GM18858 (cell line): ENCODE results near the gene DEPDC5.

Experiments
- ATAC-seq: cut with Tn5 transposase; IDR thresholded peaks from one replicate; pipeline ENCODE4 v1.9.1; 2021; ENCODE audit not compliant: unreplicated experiment

DEPDC5 gene

GRCh38 chr22:31921106-31921505 is 167.3 kb downstream of the DEPDC5 start:
- ATAC-seq = no peak

- no peak for ATAC-seq
Observed at GRCh38 chr22:31922534-31922933, 168.7 kb downstream of the DEPDC5 start.

- no peak for ATAC-seq
Observed at GRCh38 chr22:31923136-31923535, 169.3 kb downstream of the DEPDC5 start.

DNA sequence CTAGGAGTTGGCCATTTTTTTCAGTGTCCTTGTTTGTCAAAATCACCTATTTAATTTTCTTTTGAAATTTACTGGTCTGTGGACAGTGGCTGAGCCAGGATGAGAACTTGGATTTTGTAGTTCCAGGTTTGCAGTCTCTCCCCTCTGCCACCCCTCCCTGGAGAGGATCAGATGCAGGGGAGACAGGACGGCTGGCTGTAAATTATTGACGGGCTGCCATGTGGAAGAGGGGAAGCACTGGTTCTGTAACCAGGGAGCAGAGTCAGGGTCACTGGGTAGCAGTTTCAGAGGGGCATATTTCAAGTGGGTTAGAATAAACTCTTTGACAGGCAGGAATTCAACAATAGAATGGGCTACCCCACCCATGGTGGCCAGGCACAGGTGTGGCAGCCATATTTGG is 169.9 kb downstream of the DEPDC5 start:
- no peak for ATAC-seq

- no peak for ATAC-seq
Observed at GRCh38 chr22:31925056-31925455, 171.2 kb downstream of the DEPDC5 start.

DNA sequence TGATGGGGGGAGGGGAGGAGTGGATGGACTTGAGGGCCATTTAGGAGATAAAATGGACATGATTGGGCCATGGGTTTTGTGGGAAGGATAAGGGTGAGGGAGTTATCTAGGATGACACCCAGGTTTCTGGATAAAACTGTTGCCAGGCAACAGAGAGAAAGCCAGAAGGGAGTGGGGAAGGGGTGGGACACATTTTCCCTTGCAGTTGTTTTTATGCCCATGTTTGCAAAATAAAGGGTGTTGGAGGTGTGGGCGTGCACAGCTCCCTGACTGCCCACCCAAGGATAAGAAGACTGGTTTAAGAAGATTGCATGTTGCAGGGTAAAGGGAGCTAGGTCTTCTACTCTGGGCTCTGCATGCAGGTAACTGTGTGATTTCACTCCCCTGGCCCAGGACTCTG is 172.2 kb downstream of the DEPDC5 start:
- no peak for ATAC-seq

DNA sequence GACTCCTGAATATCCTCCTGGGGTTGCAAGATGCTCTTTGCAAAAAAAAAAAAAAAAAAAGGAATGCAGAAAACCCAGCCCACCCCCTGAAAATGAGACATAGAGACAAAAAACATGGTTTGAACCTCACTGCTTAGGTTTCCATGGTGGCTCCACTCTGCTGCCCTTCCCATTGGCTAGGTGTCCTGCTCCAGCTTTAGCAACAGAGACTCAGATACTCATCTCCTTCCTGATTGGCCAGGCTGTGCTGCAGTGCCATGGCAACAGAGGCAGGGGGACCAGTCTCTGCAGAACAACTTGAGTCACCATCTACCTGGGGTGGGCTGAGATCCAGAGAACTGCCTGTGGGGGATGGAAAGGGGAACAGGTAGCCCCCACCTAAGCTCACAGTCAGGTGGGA is 173.2 kb downstream of the DEPDC5 start:
- no peak for ATAC-seq

DNA sequence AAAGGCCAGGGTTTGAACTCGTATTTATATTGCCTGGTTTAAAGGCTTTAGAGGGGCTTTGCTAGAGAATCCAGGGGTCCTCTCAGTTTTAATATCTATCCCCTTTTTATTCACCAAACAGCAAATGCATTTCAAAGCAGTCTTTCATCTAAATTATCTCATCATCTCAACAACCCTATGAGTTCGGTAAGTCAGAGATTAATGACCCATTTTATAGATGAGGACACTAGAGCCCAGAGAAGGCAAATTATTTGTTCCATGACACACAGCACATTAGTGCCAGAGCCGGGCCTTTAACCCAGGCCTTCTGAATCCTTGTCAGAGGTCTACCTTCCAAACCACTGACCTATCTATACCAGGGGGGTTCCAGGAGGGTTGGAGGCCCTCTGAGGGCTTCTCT is 173.7 kb downstream of the DEPDC5 start:
- ATAC-seq = no peak

- no peak for ATAC-seq
Observed at GRCh38 chr22:31929167-31929930, 175.5 kb downstream of the DEPDC5 start.

DNA sequence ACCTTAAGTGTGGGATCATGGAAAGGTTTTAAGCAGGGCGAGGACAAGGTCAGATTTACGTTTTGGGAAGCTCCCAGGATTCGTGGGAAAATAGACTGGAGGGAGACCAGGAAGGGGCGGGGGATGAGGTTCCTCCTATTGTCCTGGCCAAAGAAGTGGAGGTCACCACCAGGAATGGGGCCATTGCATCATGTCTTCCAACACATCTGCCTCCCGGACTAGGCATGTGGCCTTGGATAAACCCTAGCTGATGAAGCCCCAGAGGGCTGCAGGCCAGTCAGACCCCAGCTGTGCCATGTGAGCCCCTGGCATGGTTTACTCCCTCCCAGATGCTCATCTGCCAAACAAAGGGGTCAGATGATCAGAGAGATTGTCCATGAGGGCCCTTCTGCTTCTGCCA is 179.0 kb downstream of the DEPDC5 start:
- no peak for ATAC-seq

- no peak for ATAC-seq
Observed at GRCh38 chr22:31933406-31933805, 179.6 kb downstream of the DEPDC5 start.

DNA sequence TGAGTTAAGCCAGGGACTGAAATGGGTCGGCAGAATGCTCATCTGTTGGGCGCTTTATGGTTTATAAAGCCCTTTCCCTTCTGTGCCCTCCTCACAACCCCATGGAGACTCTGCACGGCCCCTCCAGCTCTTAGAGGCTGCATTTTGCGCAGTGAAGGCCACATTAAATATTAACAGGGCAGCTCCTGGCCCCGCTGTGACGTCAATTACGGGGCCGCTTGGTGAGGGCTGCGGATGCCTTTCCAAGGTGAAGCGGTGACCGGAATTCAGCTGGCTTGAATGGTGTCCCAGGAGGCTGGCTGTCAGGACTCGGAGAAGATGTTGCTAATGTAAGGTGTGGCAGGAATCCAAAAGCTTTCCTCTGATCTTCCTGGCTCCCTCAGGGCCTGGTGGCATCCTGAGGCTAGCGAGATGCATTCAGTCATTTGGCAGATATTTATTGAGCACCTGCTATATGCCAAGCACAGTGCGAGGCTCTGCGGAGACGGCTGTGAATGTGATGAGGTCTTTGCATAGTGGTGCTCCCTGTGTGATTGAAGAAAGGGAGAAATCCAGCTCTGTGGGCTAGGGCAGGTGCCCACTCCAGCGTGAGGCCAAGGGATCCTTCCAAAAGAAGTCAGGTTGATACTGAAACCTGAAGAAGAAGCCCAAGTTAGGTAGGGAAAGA is 180.1 kb downstream of the DEPDC5 start:
- no peak for ATAC-seq

DNA sequence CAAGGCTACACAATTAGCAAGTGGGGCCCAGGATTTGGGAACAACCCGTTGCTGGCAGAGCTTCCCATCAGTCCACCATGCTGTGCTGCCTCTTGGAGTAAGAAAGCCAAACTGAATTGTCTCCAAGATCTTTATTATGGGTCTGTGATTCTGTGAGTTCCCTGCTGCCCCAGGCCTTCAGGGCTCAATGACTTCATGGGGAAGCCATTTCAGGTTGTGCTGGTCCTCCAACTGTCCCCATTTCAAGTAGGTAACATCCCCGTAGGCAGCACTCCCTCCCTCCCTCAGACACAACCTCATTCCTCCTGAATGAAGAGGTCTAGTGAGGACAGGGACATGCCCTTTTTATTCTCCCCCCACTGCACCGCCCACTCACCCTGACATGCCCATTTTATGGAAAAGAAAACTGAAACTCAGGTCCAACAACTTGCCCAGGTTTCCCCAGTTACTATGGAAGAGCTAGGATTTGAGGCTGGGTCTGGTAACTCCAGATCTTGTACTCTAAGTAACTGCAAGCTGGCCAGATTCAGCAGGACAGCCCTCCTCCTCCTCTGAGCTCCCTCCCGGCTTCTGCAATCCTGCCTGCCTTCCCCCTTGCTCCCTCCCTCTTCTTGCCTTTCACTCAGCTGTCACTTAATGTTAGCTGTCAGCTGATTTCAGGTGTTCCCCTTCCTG is 182.3 kb downstream of the DEPDC5 start:
- ATAC-seq = no peak

DNA sequence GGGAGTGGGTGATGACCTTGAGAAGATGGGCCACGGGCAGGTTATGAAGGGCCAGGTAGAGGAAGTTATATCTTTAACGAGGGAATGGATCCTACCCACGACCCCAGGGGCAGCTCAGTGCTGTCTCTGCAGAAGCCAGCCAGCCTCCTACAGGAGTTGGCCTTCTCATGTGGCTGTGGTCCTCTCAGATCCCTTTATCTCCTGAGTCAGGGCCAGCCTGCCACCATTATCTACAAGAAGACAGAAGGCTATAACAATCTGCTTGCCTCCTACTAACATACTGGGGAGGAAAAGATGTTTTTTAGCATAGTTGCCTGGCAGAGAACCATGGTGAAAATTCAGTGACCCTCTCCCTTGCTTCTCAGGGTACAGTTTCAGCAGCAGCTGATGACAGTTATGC is 183.5 kb downstream of the DEPDC5 start:
- ATAC-seq = no peak

- ATAC-seq = no peak
Observed at GRCh38 chr22:31938296-31938695, 184.5 kb downstream of the DEPDC5 start.

- no peak for ATAC-seq
Observed at GRCh38 chr22:31940506-31940905, 186.7 kb downstream of the DEPDC5 start.

- no peak for ATAC-seq
Observed at GRCh38 chr22:31942091-31942490, 188.3 kb downstream of the DEPDC5 start.

DNA sequence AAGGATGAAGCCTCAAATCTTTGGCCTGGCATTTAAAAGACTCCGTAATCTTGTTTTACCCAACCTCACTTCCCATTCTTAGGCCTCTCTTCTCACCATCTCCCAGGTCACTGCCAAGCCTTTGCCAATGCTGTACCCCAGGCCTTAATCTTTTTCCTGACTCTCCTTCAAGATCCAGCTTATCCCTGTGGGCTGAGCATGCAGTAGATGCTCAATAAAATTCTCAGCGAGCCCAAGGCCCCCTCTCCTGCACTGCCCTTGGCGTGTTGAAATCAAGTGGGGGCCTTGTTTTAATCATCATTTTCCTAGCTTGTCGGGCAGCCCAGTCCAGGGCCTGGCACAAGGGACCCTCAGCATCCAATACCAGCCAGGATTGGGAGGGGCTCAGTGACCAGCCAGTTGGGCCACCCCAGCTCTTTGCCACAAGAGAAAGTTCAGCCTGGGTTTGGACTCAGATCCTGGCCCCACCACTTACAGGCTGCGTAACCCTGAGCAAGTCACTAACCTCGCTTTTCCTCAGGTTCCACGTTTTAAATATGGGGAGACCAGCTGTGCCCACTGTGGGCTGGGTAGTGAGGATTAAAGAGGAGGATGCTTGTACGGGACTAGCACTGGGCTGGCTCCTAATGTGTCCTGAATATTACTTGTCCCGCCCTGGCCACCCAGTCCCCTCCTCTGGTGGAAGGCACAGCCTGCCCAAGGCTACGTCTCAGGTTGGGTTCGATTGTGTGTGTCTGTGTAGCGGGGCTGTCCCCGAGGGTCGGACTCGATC is 189.6 kb downstream of the DEPDC5 start:
- ATAC-seq = no peak

GRCh38 chr22:31943978-31944699 is 190.3 kb downstream of the DEPDC5 start, which contains the start of gene YWHAH:
Gene YWHAH, plus strand, starts transcription at chr22:31944535. Its CDS starts 199 bp downstream, at chr22:31944734.
- ATAC-seq = peak; percentile 36

- peak; percentile 9 for ATAC-seq
Observed at GRCh38 chr22:31944700-31945442, 191.1 kb downstream of the DEPDC5 start.
